HG03060 (cell line): ENCODE measurements around the gene CLEC2L.
"Not testable (repeated sequence)": the region's sequence is repeated elsewhere in the genome, so short reads cannot be mapped to it uniquely, and the experiment has no call there.

ENCODE experiments used
- ATAC-seq: cut with Tn5 transposase; IDR thresholded peaks from one replicate; pipeline ENCODE4 v1.9.1; 2021; ENCODE audit warnings: low read depth, moderate number of reproducible peaks; ENCODE audit not compliant: unreplicated experiment

The CLEC2L gene

DNA sequence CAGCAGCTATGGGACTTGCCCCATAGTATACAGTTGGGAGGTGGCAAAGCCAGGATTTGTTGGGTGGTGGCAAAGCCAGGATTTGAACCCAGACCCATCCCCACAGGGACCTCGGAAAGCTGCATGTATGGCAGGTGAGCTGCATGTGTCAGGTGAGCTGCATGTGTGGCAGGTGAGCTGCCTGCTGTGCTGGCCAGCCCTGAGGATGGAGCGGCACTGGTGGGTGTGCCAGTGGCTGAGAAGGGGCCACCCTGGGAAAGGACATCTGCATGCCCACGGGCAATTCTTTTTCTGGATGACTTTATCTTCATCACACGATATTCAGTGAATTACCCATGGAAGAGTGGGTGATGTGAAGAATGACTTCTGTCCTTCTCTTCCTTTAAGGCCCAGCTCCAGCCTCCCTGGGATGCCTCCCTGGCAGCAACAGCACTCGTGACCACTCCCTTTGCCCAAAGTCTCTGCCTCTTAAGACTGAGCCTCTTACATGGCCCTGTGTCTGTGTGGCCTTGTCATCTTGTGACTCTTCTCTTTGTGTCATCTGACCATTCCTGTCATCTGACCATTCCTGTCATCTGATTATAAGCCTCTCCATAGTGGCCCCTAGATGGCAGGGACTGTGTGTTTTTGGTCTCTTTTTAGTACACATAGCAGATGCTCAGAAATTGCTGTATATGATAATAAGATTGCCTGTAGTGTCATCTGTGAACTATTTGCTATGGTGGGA is 25.0 kb downstream of the CLEC2L start:
- ATAC-seq, result no peak

DNA sequence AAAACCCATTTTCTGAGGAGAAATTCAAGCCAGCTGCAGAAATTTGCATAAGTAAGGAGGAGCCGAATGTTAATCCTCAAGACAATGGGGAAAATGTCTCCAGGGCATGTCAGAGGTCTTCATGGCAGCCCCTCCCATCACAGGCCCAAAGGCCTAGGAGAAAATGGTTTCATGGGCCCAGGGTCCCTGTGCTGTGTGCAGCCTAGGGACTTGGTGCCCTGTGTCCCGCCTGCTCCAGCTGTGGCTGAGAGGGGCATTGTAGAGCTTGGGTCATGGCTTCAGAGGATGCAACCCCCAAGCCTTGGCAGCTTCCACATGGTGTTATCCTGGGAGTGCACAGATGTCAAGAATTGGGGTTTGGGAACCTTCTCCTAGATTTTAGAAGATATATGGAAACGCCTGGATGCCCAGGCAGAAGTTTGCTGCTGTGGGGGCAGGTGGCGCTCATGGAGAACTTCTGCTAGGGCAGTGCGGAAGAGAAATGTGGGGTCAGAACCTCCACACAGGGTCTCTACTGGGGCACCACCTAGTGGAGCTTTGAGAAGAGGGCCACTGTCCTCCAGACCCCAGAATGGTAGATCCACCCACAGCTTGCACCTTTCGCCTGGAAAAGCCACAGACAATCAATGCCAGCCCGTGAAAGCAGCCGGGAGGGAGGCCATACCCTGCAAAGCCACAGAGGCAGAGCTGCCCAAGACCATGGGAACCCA is 30.7 kb downstream of the CLEC2L start:
- ATAC-seq, result not testable (repeated sequence)

- no peak for ATAC-seq
Observed at GRCh38 chr7:139557857-139558581, 34.5 kb downstream of the CLEC2L start.

DNA sequence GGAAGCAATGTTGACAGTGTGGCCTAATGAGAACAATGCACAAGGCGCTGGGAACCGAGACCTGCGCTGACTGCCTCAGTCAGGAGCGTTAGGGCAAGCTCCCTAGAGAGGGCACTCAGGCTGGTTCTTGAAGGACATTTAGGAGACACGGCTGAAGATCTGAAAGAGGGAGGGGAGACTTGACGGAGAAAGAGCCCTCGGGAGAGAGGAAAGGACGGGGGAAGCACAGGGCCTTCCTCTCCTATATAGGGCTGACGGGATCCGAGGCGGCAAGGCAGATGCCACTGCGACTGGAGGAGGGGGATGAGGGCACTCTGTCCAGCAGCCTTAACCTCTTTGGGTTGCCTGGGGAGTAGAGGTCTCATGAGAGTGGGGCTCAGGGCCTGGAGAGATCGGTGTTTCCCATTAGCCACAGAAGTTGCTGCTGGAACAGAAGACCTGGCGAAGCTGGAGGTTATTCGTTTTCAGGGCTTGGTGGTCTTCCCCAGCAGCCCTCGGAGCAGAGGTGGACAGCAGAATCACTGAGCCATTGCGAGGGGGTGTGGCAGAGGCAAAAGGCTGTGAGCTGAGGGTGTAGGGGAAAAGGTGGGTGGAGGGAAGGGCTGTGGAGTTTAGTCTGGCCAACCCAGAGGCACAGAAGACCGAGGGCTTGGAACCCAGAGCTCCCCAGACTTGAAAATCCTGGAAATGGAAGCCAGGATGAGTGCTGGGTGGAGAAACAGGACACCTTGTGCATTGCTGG is 36.0 kb downstream of the CLEC2L start:
- ATAC-seq, result no peak

DNA sequence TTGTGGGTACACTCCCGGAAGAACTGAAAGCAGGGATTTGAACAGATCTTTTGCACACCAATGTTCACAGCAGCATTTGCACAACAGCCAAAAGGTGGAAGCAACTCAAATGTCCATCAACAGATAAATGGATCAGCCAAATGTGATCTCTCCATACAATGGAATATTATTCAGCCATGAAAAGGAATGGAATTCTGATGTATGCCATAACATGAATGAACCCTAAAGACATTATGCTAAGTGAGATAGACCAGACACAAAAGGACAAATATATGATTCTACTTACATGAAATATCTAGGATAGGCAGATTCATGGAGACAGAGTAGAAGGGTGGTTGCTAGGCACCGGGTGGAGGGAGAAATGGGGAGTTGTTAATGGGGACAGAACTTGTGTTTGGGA is 36.7 kb downstream of the CLEC2L start:
- no peak for ATAC-seq

- ATAC-seq, result no peak
Observed at GRCh38 chr7:139560678-139561077, 37.2 kb downstream of the CLEC2L start.

- ATAC-seq, result no peak
Observed at GRCh38 chr7:139562491-139562890, 39.0 kb downstream of the CLEC2L start.

GRCh38 chr7:139562961-139563565 is 39.6 kb downstream of the CLEC2L start:
- ATAC-seq, result no peak

GRCh38 chr7:139563856-139564255 is 40.4 kb downstream of the CLEC2L start:
- no peak for ATAC-seq

DNA sequence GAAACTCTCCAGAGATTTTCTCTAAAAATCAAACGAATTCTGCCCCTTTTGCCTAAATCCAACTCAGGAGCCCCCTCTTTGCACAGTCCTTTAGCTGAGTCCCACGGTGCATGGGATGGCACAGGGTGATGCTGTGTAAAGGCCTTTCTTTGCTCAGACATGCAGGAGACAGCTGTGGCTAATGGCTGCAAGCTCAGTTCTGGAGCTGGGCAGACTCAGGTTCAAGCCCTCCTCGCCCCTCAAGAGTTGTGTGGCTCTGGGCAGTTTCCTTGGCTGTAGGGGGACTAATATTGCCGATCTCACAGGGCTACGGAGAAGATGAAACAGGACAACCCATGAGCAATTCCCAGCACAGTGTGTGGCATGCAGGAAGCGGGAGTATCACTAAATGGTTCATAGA is 42.6 kb downstream of the CLEC2L start:
- no peak for ATAC-seq

DNA sequence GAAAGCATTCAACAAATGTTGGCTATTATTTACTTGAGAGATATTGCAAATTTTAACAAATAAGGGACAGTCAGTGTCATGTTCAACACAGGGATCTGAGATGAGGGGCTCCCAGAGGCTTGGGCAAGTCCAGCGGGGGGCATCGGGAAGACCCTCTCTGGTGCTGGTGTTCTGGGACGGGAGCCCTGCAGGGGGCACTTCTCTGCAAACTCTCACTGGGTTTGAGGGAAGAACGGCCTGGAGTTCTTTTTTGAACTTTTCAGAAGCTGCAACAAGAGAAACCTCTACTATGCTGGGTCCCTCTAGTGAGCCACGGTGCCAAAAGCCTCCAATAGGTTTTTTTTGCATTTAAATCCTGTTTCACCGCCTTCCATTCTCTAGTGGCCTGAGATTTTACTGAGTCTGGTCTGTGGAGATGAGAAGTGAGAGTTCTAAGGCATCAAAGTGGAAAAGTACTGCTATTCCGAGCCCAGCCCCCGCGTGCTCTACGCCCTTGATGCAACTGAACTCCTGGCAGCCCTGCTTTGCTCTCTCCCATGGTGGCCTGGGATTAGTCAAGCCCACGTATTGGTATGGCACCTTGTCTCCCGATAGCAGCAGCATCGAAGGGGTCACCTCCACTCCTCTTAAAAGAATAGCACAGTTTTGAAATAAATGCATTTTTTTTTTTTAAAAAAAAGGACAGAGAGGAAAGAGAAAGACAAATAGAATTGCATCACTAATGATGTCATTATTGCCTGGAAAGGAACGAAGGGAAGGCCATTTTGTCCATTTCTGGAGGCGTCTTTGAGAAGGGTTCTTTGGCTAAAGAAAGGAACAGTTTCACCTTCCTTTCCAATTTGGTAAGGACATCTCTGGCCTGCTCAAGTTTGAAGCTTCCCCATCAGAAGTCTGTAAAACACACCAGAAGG is 43.5 kb downstream of the CLEC2L start:
- no peak for ATAC-seq

DNA sequence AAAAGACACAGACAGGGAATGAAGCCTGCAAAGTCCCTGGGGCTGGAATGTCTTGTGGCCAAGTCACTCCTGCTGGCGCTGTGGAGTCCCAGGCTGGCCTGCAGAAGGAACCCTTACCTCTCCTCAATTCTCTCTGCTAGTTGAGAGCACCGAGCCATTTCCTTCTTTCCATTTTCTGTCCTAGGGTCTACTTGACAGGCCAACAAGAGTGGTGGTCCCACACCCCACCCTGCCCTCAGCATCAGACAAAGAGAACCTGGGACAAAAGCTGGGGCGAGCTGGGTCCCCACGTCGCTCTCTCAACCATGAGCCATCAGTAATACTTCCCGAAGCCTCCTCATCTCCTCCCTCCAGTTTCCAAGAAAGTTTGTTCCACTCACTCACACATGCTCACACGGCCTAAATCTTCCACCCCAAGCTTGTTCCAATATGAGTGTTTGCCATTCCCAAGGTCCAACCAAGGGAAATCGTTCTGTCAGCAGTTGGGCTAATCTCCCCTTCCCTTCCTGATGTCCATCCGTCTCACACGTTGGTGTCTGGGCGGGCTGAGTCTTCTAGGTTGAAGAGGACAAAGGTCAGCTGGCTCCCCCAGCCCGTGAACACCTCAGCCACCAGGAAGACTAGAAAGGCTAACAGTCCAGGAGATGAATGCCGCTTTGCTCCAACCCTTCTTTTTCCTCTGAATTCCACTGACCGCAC is 44.3 kb downstream of the CLEC2L start:
- no peak for ATAC-seq

- ATAC-seq, result no peak
Observed at GRCh38 chr7:139568346-139568675, 44.8 kb downstream of the CLEC2L start.

DNA sequence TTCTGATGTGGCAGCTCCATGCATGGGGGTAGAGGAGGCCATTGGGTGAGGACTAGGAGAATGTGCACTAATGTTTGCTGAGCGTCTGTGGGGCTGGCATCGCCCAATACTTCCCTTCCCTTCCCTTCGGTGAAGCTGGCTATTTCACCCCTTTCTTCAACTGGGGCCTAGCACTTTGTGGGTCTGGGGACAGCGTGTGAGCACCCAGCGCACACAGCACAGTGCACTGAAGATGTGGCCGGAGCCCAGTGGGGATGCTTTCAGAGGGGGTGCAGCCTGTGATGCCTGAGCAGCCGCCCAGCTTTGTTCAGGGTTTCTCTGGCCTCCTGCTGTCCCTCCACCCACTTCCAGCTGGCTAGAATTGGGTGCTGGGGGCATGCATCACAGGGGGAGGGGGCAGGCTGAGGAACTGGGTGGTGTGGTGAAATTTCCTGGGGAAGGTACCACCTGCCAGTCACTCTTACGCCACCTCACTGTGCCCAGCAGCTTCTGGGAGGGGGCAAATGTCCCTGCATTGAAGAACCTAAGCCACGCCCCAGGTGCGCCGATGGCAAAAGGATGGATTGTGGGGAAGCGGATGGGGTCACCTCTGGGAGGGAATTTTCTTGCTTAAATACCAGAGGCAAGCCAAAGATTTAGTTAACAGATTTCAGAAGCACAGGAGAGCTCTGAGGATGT is 45.5 kb downstream of the CLEC2L start:
- no peak for ATAC-seq

GRCh38 chr7:139570119-139570518 is 46.6 kb downstream of the CLEC2L start:
- ATAC-seq, result no peak

GRCh38 chr7:139570626-139571025 is 47.1 kb downstream of the CLEC2L start:
- ATAC-seq, result no peak

- no peak for ATAC-seq
Observed at GRCh38 chr7:139571190-139571589, 47.7 kb downstream of the CLEC2L start.

GRCh38 chr7:139571651-139572050 is 48.2 kb downstream of the CLEC2L start:
- ATAC-seq, result no peak
